GM12878 (cell line): ENCODE measurements around the gene SMOC1. TPM values are rescaled to one million over a fixed set of nuclear protein-coding genes. Genes with fewer than 3 reads are reported as not detected.

Experiments used
- ATAC-seq: fragments of 200-7000 bp; cut with Tn5 transposase; 3 replicates; pipeline ENCODE4 v1.9.1; 2020; ENCODE audit warnings: mild to moderate bottlenecking, moderate library complexity
- BruUV-seq: library from RNA; stranded (reverse); fragments of 400-500 nt; replicated peaks from 2 replicates; lab custom pipeline; 2021; lab: Mats Ljungman, UMichigan
- CTCF ChIA-PET: fragments of 300-600 bp; sonication (Branson Sonifier 250); formaldehyde crosslinking; extraction: SDS; loops from one replicate; lab custom pipeline; 2021; ENCODE audit warnings: inconsistent platforms; lab: Yijun Ruan, JAX
- POLR2A ChIA-PET: fragments of 350-600 bp; formaldehyde crosslinking; extraction: SDS; loops from one replicate; lab custom pipeline; 2021; ENCODE audit warnings: inconsistent platforms; lab: Charles Lee
- RAD21 ChIA-PET: fragments of 300-600 bp; sonication (Branson Sonifier 250); formaldehyde crosslinking; loops from one replicate; lab custom pipeline; 2023; ENCODE audit warnings: antibody characterized with exemption; ENCODE audit not compliant: unreplicated experiment; lab: Charles Lee
- SMC1A ChIA-PET: fragments of 300-600 bp; sonication (Branson Sonifier 250); formaldehyde crosslinking; loops from one replicate; lab custom pipeline; 2023; ENCODE audit not compliant: unreplicated experiment, uncharacterized antibody; lab: Charles Lee
- DNase-seq: peaks from one replicate; pipeline ENCODE4 v3.0.0-alpha.2; 2011; ENCODE audit warnings: low read depth, low spot score
- FAIRE-seq: peaks from 3 replicates; lab custom pipeline; 2011; peaks lifted over from hg19 to GRCh38; lab: Jason Lieb, UNC
- H2AFZ ChIP-seq: 2 replicates; pipeline ENCODE4 v1.6.0; 2011; ENCODE audit warnings: low read depth, low read length, control low read depth; ENCODE audit not compliant: control insufficient read depth
- H3K27ac ChIP-seq: 2 replicates; pipeline ENCODE4 v1.5.1; 2011; ENCODE audit warnings: control low read depth; ENCODE audit not compliant: control insufficient read depth, insufficient read depth
- H3K27me3 ChIP-seq, 2 experiments: replicated peaks in 1 of 2; 2 replicates each; pipeline versions ENCODE4 v1.6.0 to v1.6.1; 2011; ENCODE audit warnings: low read length in 1 of 2; ENCODE audit not compliant: control insufficient read depth in 2 of 2, insufficient read depth in 2 of 2
- H3K36me3 ChIP-seq, 2 experiments: 2 replicates each; pipeline ENCODE4 v1.5.1; 2011; ENCODE audit warnings: low read length in 1 of 2; ENCODE audit not compliant: control insufficient read depth in 2 of 2, insufficient read depth in 2 of 2
- H3K4me1 ChIP-seq: 2 replicates; pipeline ENCODE4 v1.6.1; 2011; ENCODE audit warnings: mild to moderate bottlenecking, low read length, moderate library complexity, mixed read lengths; ENCODE audit not compliant: control insufficient read depth, insufficient read depth
- H3K4me2 ChIP-seq: 2 replicates; pipeline ENCODE4 v1.6.0; 2011; ENCODE audit warnings: control low read depth; ENCODE audit not compliant: control insufficient read depth, insufficient read depth
- H3K4me3 ChIP-seq: fragments of 200-600 bp; sonication (generic); 2 replicates; pipeline ENCODE4 v1.5.1; 2016
- H3K79me2 ChIP-seq: 2 replicates; pipeline ENCODE4 v1.6.0; 2011; ENCODE audit warnings: low read length; ENCODE audit not compliant: control insufficient read depth, insufficient read depth
- H3K9ac ChIP-seq: 2 replicates; pipeline ENCODE4 v1.8.0; 2011; ENCODE audit warnings: low read length, control low read depth, mixed read lengths; ENCODE audit not compliant: control insufficient read depth, insufficient read depth
- H3K9me3 ChIP-seq: replicated peaks from 3 replicates; pipeline ENCODE4 v1.5.1; 2011; ENCODE audit warnings: mild to moderate bottlenecking, low read length; ENCODE audit not compliant: control insufficient read depth, insufficient read depth
- H4K20me1 ChIP-seq: 2 replicates; pipeline ENCODE4 v1.6.0; 2011; ENCODE audit not compliant: control insufficient read depth, insufficient read depth
- BACH1 ChIP-seq: fragments of 450-650 bp; IDR thresholded peaks from 2 replicates; pipeline ENCODE4 v1.6.1; 2017; ENCODE audit warnings: mild to moderate bottlenecking, borderline replicate concordance
- CREM ChIP-seq: IDR thresholded peaks from 2 replicates; pipeline ENCODE4 v1.6.1; 2014; ENCODE audit warnings: antibody characterized with exemption, low read depth
- IKZF2 ChIP-seq, 2 experiments: fragments of 450-650 bp; IDR thresholded peaks; 2 replicates each; pipeline ENCODE4 v1.6.1; 2017; ENCODE audit warnings: mild to moderate bottlenecking in 2 of 2, moderate library complexity in 2 of 2
- MEF2B ChIP-seq: fragments of 450-650 bp; IDR thresholded peaks from 2 replicates; pipeline ENCODE4 v1.6.1; 2018; ENCODE audit warnings: mild to moderate bottlenecking, moderate library complexity; ENCODE audit not compliant: partially characterized antibody, poor library complexity, severe bottlenecking
- RAD21 ChIP-seq: IDR thresholded peaks from 2 replicates; pipeline ENCODE4 v1.6.1; 2011; ENCODE audit warnings: mild to moderate bottlenecking, low read depth, low read length, moderate library complexity; ENCODE audit not compliant: insufficient read depth
- RBBP5 ChIP-seq: fragments of 200-600 bp; sonication (generic); conservative IDR thresholded peaks from 2 replicates; pipeline ENCODE4 v1.6.1; 2016
- SMAD1 ChIP-seq: fragments of 450-650 bp; IDR thresholded peaks from 2 replicates; pipeline ENCODE4 v1.6.1; 2018; ENCODE audit warnings: mild to moderate bottlenecking, low read depth; ENCODE audit not compliant: partially characterized antibody
- TBL1XR1 ChIP-seq: IDR thresholded peaks from 2 replicates; pipeline ENCODE4 v1.6.1; 2012; ENCODE audit warnings: low read depth, low read length, improper control_type of control experiment
- TCF3 ChIP-seq: IDR thresholded peaks from 2 replicates; pipeline ENCODE4 v1.6.1; 2012; ENCODE audit warnings: low read depth, mild to moderate bottlenecking, low read length, borderline replicate concordance; ENCODE audit not compliant: insufficient read depth
- TCF7 ChIP-seq: IDR thresholded peaks from 2 replicates; pipeline ENCODE4 v1.6.1; 2014; ENCODE audit warnings: antibody characterized with exemption, borderline replicate concordance
- WGBS: methylation state at CpG from one replicate; pipeline ENCODE4 v1.1.6; 2016; ENCODE audit warnings: low lambda C conversion rate; ENCODE audit not compliant: insufficient replicate concordance, insufficient coverage; ENCODE audit errors: missing lambda C conversion rate; 5-methylcytosine and 5-hydroxymethylcytosine counted together
- in situ Hi-C: fragments of 300-500 bp; cut with MboI; formaldehyde crosslinking; loops from 9 replicates; pipeline ENCODE4 v1.14.3; 2018; ENCODE audit warnings: mixed read lengths
- intact Hi-C: fragments of 100-400 bp; cut with micrococcal nuclease; formaldehyde crosslinking; loops from one replicate; pipeline ENCODE4 v1.14.2; 2022; ENCODE audit not compliant: unreplicated experiment
- polyA plus RNA-seq, 11 experiments: library from polyadenylated mRNA; depleted of rRNA in 4 of 11; unstranded in 6 of 11; stranded (reverse) in 5 of 11; fragments of >200 nt; fragmentation: Nextera tagmentation in 4 of 11; fragmentation: Illumina TruSeq in 1 of 11; extraction: Ambion mirVana in 4 of 11; extraction: Trizol in 1 of 11; gene quantifications; 1 replicate in 1 of 11; 2 replicates in 10 of 11; pipeline versions ENCODE4 v1.2.1 to v1.2.3, GENCODE V29; 2011 to 2016; ENCODE audit warnings: inconsistent platforms in 2 of 11, missing spikeins in 2 of 11, low read depth in 1 of 11
- total RNA-seq, 4 experiments: library from RNA; depleted of rRNA in 3 of 4; stranded (reverse); fragments of >200 nt in 3 of 4; fragmentation: Illumina TruSeq in 1 of 4; extraction: Trizol in 1 of 4; gene quantifications; 2 replicates each; pipeline versions ENCODE4 v1.2.1 to v1.2.3, GENCODE V29; 2013 to 2021
- TF ChIP-seq, protein P1 (sequence below): fragments of 450-650 bp; IDR thresholded peaks from 2 replicates; pipeline ENCODE4 v1.6.1; 2017; ENCODE audit warnings: mild to moderate bottlenecking, low read depth, inconsistent platforms; ENCODE audit not compliant: poor library complexity, severe bottlenecking

Gene SMOC1
- total and polyA plus RNA-seq, 10 of the 15 experiments (the other 5 are each of a cell fraction or from before 2014, with no cell fraction given), result 0.03 to 0.26 (median 0.14) TPM; not detected in 7

DNA sequence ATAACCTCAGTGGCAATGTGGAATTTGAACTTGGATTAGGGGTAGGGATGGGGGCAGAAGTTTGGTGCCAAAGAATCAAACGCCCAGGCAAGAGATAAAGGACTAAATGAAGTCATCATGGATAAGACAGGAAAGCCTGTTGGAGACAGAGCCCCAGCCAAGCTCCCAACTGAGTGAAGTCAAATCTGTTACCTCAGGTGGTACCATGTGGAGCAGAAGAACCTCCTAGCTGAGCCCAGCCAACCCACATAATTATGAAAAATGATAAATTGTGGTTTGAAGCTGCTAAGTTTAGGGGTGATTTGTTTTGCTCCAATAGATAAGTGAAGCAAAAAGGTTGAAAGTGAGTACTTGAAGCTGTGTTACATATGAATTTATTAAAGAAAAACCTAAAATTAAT is 66.1 kb downstream of the SMOC1 start:
- Histone ChIP-seq H3K4me1 (no peaks in the 10 kb centered on the region), H3K4me3 (no peak overlapping the region), H3K9me3 (no peaks in the 10 kb centered on the region; the same call in 2 of the 3 replicates), H3K27me3 (peaks cover 0 to 3% of the 10 kb centered on the region in 2 experiments; a peak in 2 of 4 replicates), H3K4me2 (no peak overlapping the region), H3K79me2 (no peaks in the 10 kb centered on the region), H4K20me1 (no peaks in the 10 kb centered on the region), H3K36me3 (no peaks in the 10 kb centered on the region), H3K9ac (no peak overlapping the region), H2AFZ (no peak overlapping the region), H3K27ac (no peak overlapping the region)
- ChIA-PET RAD21 (no interaction called here), SMC1A (no interaction called here), CTCF (no interaction called here), POLR2A (no interaction called here)
- ATAC-seq (no peak), FAIRE-seq (no peak), DNase-seq (no peak)
- TF ChIP-seq TBL1XR1 (no peak), IKZF2 (IDR thresholded peaks at IDR 0.05) (no peak), RBBP5 (no peak), BACH1 (no peak), RAD21 (no peak), MEF2B (no peak), SMAD1 (no peak), TCF3 (no peak), TCF7 (no peak), CREM (no peak)
- TF ChIP-seq, protein P1, sequence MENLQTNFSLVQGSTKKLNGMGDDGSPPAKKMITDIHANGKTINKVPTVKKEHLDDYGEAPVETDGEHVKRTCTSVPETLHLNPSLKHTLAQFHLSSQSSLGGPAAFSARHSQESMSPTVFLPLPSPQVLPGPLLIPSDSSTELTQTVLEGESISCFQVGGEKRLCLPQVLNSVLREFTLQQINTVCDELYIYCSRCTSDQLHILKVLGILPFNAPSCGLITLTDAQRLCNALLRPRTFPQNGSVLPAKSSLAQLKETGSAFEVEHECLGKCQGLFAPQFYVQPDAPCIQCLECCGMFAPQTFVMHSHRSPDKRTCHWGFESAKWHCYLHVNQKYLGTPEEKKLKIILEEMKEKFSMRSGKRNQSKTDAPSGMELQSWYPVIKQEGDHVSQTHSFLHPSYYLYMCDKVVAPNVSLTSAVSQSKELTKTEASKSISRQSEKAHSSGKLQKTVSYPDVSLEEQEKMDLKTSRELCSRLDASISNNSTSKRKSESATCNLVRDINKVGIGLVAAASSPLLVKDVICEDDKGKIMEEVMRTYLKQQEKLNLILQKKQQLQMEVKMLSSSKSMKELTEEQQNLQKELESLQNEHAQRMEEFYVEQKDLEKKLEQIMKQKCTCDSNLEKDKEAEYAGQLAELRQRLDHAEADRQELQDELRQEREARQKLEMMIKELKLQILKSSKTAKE, result no peak
- 7% methylated on average over 1 of the region's 1 CpG for WGBS
- intact Hi-C loops (no loop called here), in situ Hi-C loops (no loop called here)
- no TSS peak for BruUV-seq
